Keratinocyte (primary cell): ENCODE data around the gene WASF3.

Experiments
- CTCF ChIP-seq, 3 experiments: IDR thresholded peaks in 1 of 3; conservative IDR thresholded peaks in 1 of 3; optimal IDR thresholded peaks in 1 of 3; 2 replicates in 2 of 3; 3 replicates in 1 of 3; pipeline versions ENCODE3 to v1.5.1; 2011; ENCODE audit warnings: low read length in 3 of 3, mild to moderate bottlenecking in 3 of 3, moderate library complexity in 2 of 3, control low read depth in 1 of 3, inconsistent platforms in 1 of 3; ENCODE audit not compliant: insufficient read depth in 2 of 3; ENCODE audit errors: extremely low read depth in 1 of 3
- EZH2 ChIP-seq: IDR thresholded peaks from one replicate; pipeline ENCODE4 v1.6.1; 2012; ENCODE audit warnings: inconsistent platforms, mild to moderate bottlenecking, low read length, moderate library complexity

GRCh38 chr13:26562512-26562890 lies 5.0 kb downstream of the WASF3 start:
- TF ChIP-seq CTCF (optimal IDR thresholded peaks at IDR 0.05 in 1 of 3, IDR thresholded peaks at IDR 0.05 in 1 of 3, conservative IDR thresholded peaks at IDR 0.05 in 1 of 3; ENCODE audit: extremely low read depth in 1 of 3, insufficient read depth in 2 of 3, low read length in 3 of 3) (no peak), EZH2 (no peak)
